Right lobe of liver (tissue), 6 donors: ENCODE measurements around the gene PGC. TPM values are rescaled to one million over a fixed set of nuclear protein-coding genes. Genes with fewer than 3 reads are reported as not detected.
A peak's percentile ranks its signal among the peaks of the same experiment; 100 is the strongest.

Experiments
- ATAC-seq, 4 donors: fragments of 200-7000 bp; cut with Tn5 transposase; one replicate each; pipeline ENCODE4 v1.9.1; 2020; ENCODE audit warnings: mild to moderate bottlenecking in 4 of 4, moderate library complexity in 4 of 4
- DNase-seq, 3 donors: peaks; one replicate each; pipeline ENCODE4 v3.0.0-alpha.2; 2020
- H3K27ac ChIP-seq, 3 donors: fragments of 200-600 bp; one replicate each; pipeline ENCODE4 v1.8.0; 2022
- H3K27me3 ChIP-seq, 2 donors: fragments of 200-600 bp; one replicate each; pipeline ENCODE4 v1.8.0; 2022
- H3K36me3 ChIP-seq, 4 donors: fragments of 200-600 bp; sonication (generic) in 1 of 4; one replicate each; pipeline versions ENCODE4 v1.5.1 to v1.8.0; 2017 to 2022; ENCODE audit warnings: control low read depth in 1 of 4
- H3K4me1 ChIP-seq, 4 donors: fragments of 200-600 bp; sonication (generic) in 1 of 4; one replicate each; pipeline versions ENCODE4 v1.5.1 to v1.8.0; 2017 to 2022; ENCODE audit warnings: control low read depth in 1 of 4
- H3K4me3 ChIP-seq, 3 donors: fragments of 200-600 bp; one replicate each; pipeline ENCODE4 v1.8.0; 2022
- H3K9me3 ChIP-seq, 4 donors: fragments of 200-600 bp; sonication (generic) in 1 of 4; one replicate each; pipeline versions ENCODE4 v1.5.1 to v1.8.0; 2017 to 2022; ENCODE audit warnings: control low read depth in 1 of 4
- CTCF ChIP-seq, 4 donors: fragments of 200-600 bp in 3 of 4; fragments of 450-650 bp in 1 of 4; IDR thresholded peaks; one replicate each; pipeline versions ENCODE4 v1.5.1 to v1.8.0; 2016 to 2022; ENCODE audit warnings: antibody characterized with exemption in 4 of 4, mild to moderate bottlenecking in 2 of 4
- POLR2A ChIP-seq: fragments of 450-650 bp; IDR thresholded peaks from one replicate; pipeline ENCODE4 v1.6.1; 2017; ENCODE audit warnings: antibody characterized with exemption, mild to moderate bottlenecking
- WGBS: methylation state at CpG from one replicate; pipeline ENCODE4 v1.1.6; 2018; ENCODE audit warnings: low coverage, low lambda C conversion rate; ENCODE audit not compliant: insufficient coverage; ENCODE audit errors: missing lambda C conversion rate; 5-methylcytosine and 5-hydroxymethylcytosine counted together
- intact Hi-C, 2 donors: fragments of 100-400 bp; cut with DNase I; formaldehyde crosslinking; loops; one replicate each; pipeline versions ENCODE4 v1.11.2 to v1.14.1; 2022
- total RNA-seq, 6 experiments: library from RNA; depleted of rRNA in 2 of 6; stranded (reverse); fragments of >200 nt in 2 of 6; fragmentation: NEBNext Ultra II Directional in 3 of 6; extraction: Animal tissue kit (Norgen Biotek cat#: 25700) in 3 of 6; gene quantifications; one replicate each; pipeline versions ENCODE4 v1.1.0 to v1.2.4, GENCODE V29; 2016 to 2023
- donor health status: DM: no; HTN: yes; CAD: no.
- donor health status: DM: no; HTN: no; CAD: no.
- donor health status: DM: no; HTN: no; CAD: no.
- donor health status: DM: no; HTN: yes; CAD: no.
- donor health status: DM: no; HTN: yes; CAD: no.

Gene PGC
- total RNA-seq, 6 experiments from 2014 or later: 0.31 TPM; not detected in 5

- no peak for TF ChIP-seq CTCF (IDR thresholded peaks at IDR 0.05)
- TF ChIP-seq POLR2A: no peak
- Histone ChIP-seq H3K4me1 (peaks cover 0 to 25% (median 10%) of the 10 kb centered on the region in 4 donors), H3K27ac (no peak overlapping the region), H3K27me3 (no peaks in the 10 kb centered on the region), H3K9me3 (no peaks in the 10 kb centered on the region), H3K36me3 (no peaks in the 10 kb centered on the region), H3K4me3 (no peak overlapping the region)
- DNase-seq (peak in 1 of 3 donors; percentile 16), ATAC-seq (no peak)
- WGBS: 80% methylated on average over 4 of the region's 5 CpGs
- intact Hi-C loops: no loop called here
Observed at GRCh38 chr6:41715795-41716515, 31.2 kb downstream of the PGC start.

GRCh38 chr6:41714556-41715273, 32.5 kb downstream of the PGC start:
- TF ChIP-seq CTCF (IDR thresholded peaks at IDR 0.05) (no peak), POLR2A (no peak)
- H3K27ac ChIP-seq: no peak overlapping the region
- ATAC-seq (no peak), DNase-seq (peak in 1 of 3 donors; percentile 31)
- intact Hi-C loops: no loop called here
- H3K36me3 ChIP-seq: no peaks in the 10 kb centered on the region
- no peak overlapping the region for H3K4me3 ChIP-seq
- 65% methylated on average over 2 of the region's 14 CpGs for WGBS
- peaks cover 0 to 25% (median 10%) of the 10 kb centered on the region in 4 donors for H3K4me1 ChIP-seq
- no peaks in the 10 kb centered on the region for H3K27me3 ChIP-seq
- H3K9me3 ChIP-seq: no peaks in the 10 kb centered on the region

- Histone ChIP-seq H3K9me3 (no peaks in the 10 kb centered on the region), H3K36me3 (no peaks in the 10 kb centered on the region), H3K4me1 (peaks cover 0 to 25% (median 10%) of the 10 kb centered on the region in 4 donors), H3K27me3 (no peaks in the 10 kb centered on the region), H3K27ac (peak overlapping the region in 1 of 3 donors; percentile 74), H3K4me3 (no peak overlapping the region)
- WGBS: 87% methylated on average over 7 of the region's 14 CpGs
- DNase-seq (peak in 1 of 3 donors; percentile 49), ATAC-seq (peak in 1 of 4 donors; percentile 9)
- intact Hi-C loops: no loop called here
- no peak for TF ChIP-seq CTCF (IDR thresholded peaks at IDR 0.05)
- TF ChIP-seq POLR2A: no peak
Observed at GRCh38 chr6:41713650-41714291, 33.4 kb downstream of the PGC start.

- no peaks in the 10 kb centered on the region for H3K9me3 ChIP-seq
- DNase-seq: peak; percentile 85 to 92 (median 91)
- H3K27me3 ChIP-seq: no peaks in the 10 kb centered on the region
- H3K4me1 ChIP-seq: peaks cover 0 to 25% (median 10%) of the 10 kb centered on the region in 4 donors
- H3K4me3 ChIP-seq: peak overlapping the region in 1 of 3 donors; percentile 17
- H3K27ac ChIP-seq: peak overlapping the region in 2 of 3 donors; percentile 56 to 74
- ATAC-seq: peak; percentile 90 to 93 (median 92)
- WGBS: 63% methylated on average over 4 of the region's 9 CpGs
- intact Hi-C loops: no loop called here
- H3K36me3 ChIP-seq: no peaks in the 10 kb centered on the region
- TF ChIP-seq CTCF (IDR thresholded peaks at IDR 0.05) (no peak), POLR2A (no peak)
Observed at GRCh38 chr6:41713159-41713649, 34.0 kb downstream of the PGC start.
